Measurements from ENCODE around the gene SVEP1.

SVEP1 gene

DNA sequence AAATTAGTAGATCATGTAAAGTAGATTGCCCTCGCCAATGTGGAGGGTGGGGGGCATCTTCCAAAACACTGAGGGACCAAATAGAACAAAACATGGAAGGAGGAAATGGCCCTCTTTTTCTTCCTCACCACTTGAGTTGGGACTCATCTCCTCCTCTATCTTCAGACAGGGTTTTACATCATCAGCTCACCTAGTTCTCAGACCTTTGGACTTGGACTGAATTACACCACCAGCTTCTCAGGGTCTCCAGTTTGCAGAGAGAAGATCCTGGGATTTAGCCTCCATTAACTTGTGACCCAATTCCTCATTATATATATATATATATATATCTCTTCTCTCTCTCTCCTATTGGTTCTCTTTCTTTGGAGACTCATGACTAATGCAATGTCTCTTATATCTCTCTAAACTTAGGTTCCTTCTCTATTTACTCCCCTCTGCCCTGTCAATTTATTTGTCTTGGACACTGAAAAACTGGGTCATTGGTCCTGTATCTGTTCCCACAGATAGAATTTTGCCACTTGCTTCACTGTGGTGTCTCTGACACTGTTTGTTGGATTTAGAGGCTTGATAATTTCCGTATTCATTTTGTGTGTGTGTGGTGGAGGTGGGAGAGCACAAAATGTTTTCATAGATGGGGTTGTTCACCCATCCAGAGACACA lies 187.6 kb downstream of the SVEP1 start:
- TF ChIP-seq, protein P1, sequence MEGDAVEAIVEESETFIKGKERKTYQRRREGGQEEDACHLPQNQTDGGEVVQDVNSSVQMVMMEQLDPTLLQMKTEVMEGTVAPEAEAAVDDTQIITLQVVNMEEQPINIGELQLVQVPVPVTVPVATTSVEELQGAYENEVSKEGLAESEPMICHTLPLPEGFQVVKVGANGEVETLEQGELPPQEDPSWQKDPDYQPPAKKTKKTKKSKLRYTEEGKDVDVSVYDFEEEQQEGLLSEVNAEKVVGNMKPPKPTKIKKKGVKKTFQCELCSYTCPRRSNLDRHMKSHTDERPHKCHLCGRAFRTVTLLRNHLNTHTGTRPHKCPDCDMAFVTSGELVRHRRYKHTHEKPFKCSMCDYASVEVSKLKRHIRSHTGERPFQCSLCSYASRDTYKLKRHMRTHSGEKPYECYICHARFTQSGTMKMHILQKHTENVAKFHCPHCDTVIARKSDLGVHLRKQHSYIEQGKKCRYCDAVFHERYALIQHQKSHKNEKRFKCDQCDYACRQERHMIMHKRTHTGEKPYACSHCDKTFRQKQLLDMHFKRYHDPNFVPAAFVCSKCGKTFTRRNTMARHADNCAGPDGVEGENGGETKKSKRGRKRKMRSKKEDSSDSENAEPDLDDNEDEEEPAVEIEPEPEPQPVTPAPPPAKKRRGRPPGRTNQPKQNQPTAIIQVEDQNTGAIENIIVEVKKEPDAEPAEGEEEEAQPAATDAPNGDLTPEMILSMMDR (IDR thresholded peaks at IDR 0.05; ENCODE audit: insufficient read depth, low read depth, low read length, missing control alignments), result no peak
- DNase-seq (ENCODE audit: low read depth), result no peak
- no peak overlapping the region for H3K4me3 ChIP-seq (ENCODE audit: low read length)

DNA sequence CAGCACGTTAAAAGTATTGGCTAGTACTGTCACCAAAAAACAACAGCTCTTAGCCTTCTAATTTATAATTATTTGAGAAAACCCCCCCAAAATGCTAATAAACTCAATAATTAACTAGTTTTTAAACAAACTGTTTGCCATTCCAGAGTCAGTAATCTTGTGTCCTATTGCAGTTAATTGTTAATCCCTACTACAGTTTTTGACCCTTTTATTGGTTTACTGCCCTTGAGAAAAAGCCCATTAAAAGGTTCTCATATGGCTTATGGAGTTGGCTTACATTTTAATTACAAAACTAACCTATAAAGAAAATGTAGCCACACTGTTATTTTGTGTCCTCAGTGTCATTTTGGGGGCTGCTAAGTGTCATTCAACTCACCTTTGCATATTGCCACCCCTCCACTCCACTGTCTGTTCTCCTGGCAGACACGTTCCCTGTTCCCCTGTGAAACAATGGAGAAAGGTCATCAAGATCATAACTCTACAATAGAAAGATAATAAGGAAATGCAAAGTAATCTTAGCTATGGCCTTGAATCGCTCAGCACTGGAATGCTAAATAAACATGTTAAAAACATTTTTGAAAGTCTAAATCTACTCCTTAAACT lies 190.3 kb downstream of the SVEP1 start:
- no peak for DNase-seq (ENCODE audit: low read depth)
- TF ChIP-seq, protein P1 (IDR thresholded peaks at IDR 0.05; ENCODE audit: insufficient read depth, low read depth, low read length, missing control alignments), result no peak
- no peak overlapping the region for H3K4me3 ChIP-seq (ENCODE audit: low read length)

DNA sequence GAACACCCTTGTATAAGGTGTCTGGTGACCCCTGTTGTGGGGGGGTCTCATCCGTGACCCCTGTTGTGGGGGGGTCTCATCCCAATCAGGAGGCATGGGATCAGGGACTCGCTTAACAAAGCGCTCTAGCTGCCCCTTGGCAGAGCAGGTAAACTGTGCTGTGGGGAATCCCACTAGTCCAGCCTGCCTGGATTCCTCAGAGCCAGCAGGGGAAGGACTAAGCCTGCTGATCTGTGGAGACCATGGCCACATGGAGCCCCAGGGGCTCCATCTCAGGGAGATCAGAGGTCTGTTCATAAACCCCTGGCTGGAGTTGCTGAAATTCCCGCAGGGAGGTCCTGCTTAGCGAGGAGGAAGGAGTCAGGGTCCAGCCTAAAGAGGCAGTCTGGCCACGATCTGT lies 196.1 kb downstream of the SVEP1 start:
- no peak overlapping the region for H3K4me3 ChIP-seq (ENCODE audit: low read length)
- TF ChIP-seq, protein P1 (IDR thresholded peaks at IDR 0.05; ENCODE audit: insufficient read depth, low read depth, low read length, missing control alignments), result no peak
- DNase-seq (ENCODE audit: low read depth), result no peak

DNA sequence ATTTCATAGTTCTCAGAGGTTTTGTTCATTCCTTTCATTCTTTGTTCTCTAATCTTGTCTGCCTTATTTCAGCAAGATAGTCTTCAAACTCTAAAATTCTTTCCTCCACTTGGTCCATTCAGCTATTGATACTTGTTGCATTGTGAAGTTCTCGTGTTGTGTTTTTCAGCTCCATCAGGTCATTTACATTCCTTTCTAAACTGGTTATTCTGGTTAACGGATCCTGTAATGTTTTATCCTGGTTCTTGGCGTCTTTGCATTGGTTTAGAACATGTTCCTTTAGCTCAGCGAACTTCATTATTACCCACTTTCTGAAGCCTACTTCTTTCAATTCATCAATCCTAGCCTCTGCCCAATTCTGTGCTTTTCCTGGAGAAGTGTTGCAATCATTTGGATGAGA lies 196.8 kb downstream of the SVEP1 start:
- TF ChIP-seq, protein P1 (IDR thresholded peaks at IDR 0.05; ENCODE audit: insufficient read depth, low read depth, low read length, missing control alignments), result no peak
- H3K4me3 ChIP-seq (ENCODE audit: low read length), result no peak overlapping the region
- DNase-seq (ENCODE audit: low read depth), result peak; percentile 8

DNA sequence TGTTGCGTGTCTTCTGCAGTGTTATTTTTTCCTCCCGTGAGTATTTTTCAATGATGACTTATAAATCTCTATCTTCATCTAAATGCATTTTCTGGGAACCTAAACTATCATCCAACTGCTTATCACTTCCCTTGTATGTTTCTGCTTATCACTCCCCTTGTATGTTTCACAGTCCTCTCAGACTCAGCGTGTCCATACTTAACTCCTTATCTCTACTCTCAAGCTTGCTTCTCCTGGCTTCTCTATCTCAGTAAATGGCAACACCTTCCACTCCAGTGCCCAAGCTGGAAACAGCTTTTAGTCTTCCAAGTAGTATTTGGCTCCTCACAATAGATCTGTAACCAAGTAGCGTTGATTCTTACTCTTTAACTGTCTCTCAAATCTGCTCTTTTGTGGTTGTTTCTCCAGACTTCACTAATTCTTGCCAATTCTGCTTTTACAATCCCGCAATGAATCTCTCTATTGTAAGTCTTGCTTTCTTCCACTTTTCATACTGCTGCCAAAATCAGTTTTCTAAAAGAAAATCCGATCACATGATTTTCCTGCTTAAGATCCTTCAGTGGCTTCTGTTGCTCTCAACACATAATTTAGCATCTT lies 208.0 kb downstream of the SVEP1 start:
- no peak for DNase-seq (ENCODE audit: low read depth)
- TF ChIP-seq, protein P1 (IDR thresholded peaks at IDR 0.05; ENCODE audit: insufficient read depth, low read depth, low read length, missing control alignments), result no peak
- H3K4me3 ChIP-seq (ENCODE audit: low read length), result no peak overlapping the region

DNA sequence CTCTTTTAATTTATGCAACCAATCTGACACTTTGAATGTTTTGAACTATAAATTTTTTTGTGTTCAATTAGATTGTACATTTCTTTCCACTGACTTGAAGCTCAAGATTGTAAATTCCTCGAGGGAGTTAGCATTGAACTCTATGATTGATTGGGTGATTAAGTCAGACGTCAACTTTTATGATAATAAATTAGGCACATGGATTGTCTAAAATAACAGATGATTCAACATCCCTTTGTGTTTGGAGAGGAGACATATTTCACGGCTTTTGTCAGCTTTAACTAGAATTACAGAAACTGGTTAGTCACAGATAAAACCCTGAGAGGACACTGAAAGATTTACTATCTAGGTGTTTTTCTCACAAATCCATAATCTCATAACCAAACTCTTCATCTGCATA lies 209.2 kb downstream of the SVEP1 start:
- DNase-seq (ENCODE audit: low read depth), result peak; percentile 81
- TF ChIP-seq, protein P1 (IDR thresholded peaks at IDR 0.05; ENCODE audit: insufficient read depth, low read depth, low read length, missing control alignments), result no peak
- no peak overlapping the region for H3K4me3 ChIP-seq (ENCODE audit: low read length)
